ENCODE data around the gene KIF21B.

KIF21B gene, protein sequence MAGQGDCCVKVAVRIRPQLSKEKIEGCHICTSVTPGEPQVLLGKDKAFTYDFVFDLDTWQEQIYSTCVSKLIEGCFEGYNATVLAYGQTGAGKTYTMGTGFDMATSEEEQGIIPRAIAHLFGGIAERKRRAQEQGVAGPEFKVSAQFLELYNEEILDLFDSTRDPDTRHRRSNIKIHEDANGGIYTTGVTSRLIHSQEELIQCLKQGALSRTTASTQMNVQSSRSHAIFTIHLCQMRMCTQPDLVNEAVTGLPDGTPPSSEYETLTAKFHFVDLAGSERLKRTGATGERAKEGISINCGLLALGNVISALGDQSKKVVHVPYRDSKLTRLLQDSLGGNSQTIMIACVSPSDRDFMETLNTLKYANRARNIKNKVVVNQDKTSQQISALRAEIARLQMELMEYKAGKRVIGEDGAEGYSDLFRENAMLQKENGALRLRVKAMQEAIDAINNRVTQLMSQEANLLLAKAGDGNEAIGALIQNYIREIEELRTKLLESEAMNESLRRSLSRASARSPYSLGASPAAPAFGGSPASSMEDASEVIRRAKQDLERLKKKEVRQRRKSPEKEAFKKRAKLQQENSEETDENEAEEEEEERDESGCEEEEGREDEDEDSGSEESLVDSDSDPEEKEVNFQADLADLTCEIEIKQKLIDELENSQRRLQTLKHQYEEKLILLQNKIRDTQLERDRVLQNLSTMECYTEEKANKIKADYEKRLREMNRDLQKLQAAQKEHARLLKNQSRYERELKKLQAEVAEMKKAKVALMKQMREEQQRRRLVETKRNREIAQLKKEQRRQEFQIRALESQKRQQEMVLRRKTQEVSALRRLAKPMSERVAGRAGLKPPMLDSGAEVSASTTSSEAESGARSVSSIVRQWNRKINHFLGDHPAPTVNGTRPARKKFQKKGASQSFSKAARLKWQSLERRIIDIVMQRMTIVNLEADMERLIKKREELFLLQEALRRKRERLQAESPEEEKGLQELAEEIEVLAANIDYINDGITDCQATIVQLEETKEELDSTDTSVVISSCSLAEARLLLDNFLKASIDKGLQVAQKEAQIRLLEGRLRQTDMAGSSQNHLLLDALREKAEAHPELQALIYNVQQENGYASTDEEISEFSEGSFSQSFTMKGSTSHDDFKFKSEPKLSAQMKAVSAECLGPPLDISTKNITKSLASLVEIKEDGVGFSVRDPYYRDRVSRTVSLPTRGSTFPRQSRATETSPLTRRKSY (N-terminal part only)

DNA sequence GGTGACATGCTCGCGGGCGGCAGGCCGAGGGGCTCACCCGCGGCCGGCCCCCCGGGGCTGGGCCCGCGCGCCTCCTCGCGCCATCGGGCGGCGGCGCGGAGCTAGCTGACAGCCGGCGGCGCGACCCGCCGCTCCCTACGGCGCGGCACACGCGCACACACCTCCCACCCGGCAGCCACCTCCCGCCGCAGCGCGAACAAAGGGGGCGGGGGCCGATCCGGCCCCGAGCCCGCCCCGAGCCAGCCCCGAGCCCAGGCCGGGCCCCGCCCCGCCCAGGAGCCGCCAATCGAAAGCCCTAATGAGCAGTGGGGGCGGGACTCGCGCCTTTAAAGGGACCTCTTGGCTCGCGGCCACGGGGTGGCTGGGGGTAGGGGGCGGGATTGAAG is at the start of gene KIF21B:
KIF21B (minus strand) TSS at position 198 of the 386 bp plus-strand sequence. CDS start 331 bp downstream, outside the sequence.
- peak; percentile 84 for DNase-seq (ENCODE audit: low read depth)

GRCh38 chr1:201072922-201073321 is 49.4 kb upstream of the KIF21B start:
- no peak for DNase-seq (ENCODE audit: low read depth)

GRCh38 chr1:201072149-201072548 is 48.6 kb upstream of the KIF21B start:
- no peak for DNase-seq (ENCODE audit: low read depth)

DNA sequence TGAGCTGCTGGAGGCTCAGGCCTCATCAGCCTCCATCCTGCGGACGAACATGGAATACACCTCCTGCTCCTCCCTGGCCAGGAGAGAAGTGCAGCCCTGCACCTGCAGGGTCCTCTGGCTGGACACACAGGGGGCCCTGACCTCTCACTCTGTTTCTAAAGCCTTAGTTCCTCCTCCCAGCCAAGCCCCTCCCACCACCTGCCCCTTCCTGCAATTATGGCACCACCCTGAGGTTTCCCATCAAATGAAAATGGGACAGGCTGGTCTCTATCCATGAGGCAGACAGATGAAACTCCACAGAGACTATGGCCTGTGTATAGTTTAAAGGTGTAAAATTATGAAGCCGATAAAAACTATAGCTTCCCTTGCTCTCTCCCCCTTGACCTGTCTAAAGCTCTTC is 46.1 kb upstream of the KIF21B start:
- no peak for DNase-seq (ENCODE audit: low read depth)

DNA sequence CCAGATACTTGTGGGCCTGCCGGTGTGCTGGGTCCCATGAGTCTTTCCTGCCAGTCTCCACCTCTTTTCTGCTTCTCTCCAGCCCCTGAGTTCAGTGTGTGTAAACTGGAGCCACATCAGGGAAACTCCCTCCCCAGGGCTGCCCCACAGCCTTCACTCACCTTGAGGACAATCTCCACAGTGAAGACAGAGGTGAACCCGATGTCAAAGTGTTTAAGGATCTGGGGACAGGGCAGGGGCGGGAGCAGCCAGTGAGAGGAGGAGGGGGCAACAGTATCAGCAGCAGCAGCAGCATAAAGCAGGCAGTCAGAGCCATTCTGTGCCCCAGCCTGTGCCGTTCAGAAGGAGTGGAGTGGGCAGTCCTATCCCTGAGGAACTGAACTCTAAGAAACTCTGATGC is 45.5 kb upstream of the KIF21B start:
- no peak for DNase-seq (ENCODE audit: low read depth)

DNA sequence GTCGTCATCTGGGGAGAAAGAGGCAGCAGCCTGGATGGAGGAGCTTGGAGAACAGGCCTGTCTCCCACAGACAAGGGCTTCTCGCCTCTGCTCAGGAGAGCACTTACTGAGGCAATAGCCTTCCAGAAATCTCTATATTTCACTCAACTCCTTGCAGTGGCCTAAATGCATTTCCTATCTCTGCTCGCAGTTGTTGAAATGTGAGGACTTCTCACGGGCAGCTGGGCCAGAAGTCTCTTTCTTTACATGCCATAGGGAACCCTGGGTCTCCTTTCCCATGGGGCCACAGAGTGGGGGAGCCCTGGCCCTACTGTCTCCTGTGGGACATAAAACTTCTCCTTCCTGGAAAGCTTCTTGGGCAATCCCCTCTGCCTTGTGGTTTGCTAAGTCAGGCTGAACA is 43.5 kb upstream of the KIF21B start:
- DNase-seq (ENCODE audit: low read depth), result no peak

- no peak for DNase-seq (ENCODE audit: low read depth)
These were observed 42.2 kb upstream of the KIF21B start for GRCh38 chr1:201065686-201066085.

DNA sequence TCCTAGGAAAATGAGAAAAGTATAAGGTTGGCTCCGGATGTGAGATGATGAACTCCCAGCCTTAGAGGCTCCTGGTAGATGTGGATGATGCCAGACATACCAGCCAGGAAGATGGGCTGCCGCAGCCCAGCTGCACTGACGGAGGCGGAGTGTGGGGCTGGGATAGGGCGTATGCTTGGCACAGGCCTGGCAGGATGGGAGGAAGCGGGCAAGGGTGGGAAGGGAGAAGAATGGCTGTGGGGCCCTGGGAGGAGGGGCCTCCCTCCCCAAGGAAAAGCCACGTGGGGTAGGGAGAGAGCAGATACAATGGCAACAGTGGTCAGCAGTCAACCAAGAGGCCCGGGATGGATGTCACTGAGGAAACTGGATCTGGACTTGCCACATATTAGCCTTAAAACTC is 41.3 kb upstream of the KIF21B start:
- no peak for DNase-seq (ENCODE audit: low read depth)

- DNase-seq (ENCODE audit: low read depth), result no peak
These were observed 39.6 kb upstream of the KIF21B start for GRCh38 chr1:201063145-201063544.

DNA sequence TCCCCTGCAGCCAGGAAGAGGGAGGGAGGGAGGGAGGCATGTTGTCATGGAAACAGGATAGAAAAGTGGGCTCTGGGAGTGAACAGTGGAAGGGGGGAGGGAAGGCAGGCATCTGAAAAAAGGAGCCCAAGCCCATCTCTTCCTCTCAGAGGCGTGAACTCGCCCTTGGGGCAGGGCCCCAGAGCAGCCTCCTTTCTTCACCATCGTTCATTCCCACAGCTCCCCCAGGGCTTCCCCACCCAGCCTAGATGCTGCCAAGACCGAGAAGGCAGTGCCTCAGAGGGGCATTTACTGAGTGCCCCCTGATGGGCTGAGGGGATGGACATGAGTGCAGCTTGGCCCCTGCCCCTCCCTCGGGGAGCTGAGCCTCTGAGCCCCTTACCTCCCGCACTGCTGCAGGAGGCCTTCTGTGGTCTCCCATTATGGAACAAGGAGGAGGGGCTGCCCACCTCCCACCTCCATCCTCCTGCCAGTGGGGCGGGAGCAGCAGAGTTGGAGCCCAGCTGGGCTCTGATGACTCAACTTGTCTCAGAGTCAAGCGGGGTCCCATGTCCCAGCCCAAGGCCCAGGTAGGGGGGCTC is 39.1 kb upstream of the KIF21B start:
- DNase-seq (ENCODE audit: low read depth), result no peak

DNA sequence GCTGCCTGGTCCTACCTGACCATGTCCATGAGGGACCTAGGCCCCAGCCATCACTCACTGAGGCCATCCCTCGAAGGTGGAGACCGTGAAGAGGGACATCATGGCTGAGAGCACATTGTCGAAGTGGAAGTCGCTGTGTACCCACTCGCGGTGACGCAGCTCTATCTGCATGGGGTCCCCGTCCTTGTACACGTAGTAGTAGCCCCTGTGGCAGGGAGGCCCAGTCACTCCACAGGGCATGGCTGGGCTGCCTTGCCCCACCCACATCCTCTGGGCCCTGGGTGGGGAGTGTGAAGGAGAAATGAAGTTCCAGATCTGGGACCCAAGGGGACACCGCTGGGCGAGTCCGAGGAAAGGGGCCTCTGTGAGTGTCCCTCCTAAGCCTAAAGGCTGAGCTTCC is 38.4 kb upstream of the KIF21B start:
- DNase-seq (ENCODE audit: low read depth), result no peak

- DNase-seq (ENCODE audit: low read depth), result no peak
These were observed 37.5 kb upstream of the KIF21B start for GRCh38 chr1:201061049-201061448.

- no peak for DNase-seq (ENCODE audit: low read depth)
These were observed 37.1 kb upstream of the KIF21B start for GRCh38 chr1:201060586-201060985.

DNA sequence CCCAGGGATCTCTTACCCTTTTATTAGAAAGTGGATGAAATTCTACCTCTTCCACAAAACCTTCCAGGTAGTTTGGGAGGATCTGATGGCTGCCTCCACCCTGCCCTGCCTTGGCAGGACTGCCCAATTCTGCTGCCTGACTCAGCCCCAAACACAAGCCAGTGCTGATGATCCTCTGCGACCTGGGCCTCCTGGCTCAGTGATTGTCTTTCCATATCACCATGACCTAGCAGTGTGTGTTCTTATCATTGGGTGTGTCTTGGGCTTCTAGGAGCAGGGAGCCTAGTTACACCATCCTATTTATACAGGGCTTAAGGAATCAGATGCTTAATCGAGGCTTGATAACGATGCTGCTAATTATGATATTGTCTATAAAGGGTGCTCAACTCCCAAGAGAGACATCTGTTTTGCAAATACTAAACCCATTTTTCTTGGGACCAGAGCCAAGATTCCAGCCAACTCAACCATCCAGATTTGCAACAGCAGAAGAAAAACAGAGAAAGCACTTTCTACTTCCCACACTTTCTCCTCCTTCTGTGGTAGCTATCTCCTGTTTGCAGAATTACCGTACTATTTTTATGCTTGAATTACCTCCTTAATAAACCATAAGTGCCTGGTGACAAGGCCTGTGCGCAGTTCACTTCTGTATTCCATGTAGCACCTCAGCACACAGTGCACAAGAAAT is 36.5 kb upstream of the KIF21B start:
- no peak for DNase-seq (ENCODE audit: low read depth)

GRCh38 chr1:201059401-201059800 is 35.9 kb upstream of the KIF21B start:
- no peak for DNase-seq (ENCODE audit: low read depth)

DNA sequence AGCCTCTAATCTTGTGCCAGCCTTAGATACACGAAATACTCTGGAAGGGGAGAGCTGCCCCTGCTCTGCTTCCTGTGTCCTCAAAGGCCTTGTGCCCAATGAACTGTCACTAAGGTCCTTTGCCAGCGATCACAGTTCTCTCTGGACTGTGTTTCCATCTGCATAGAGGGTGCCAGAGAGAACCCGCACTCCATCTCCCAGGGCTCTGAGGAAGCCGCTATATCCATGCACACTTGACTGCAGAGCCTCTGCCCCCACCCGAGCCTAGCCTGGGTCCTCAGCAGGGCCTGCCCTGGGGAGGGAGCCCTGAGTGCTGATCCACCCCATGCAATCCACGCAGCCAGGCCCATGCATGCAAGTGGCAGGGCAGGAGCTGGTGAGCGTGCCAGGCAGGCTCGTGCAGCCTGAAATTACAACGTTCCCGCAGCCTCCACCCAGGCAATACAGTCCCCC is 30.6 kb upstream of the KIF21B start:
- DNase-seq (ENCODE audit: low read depth), result no peak

GRCh38 chr1:201053155-201053860 is 29.8 kb upstream of the KIF21B start:
- DNase-seq (ENCODE audit: low read depth), result no peak

DNA sequence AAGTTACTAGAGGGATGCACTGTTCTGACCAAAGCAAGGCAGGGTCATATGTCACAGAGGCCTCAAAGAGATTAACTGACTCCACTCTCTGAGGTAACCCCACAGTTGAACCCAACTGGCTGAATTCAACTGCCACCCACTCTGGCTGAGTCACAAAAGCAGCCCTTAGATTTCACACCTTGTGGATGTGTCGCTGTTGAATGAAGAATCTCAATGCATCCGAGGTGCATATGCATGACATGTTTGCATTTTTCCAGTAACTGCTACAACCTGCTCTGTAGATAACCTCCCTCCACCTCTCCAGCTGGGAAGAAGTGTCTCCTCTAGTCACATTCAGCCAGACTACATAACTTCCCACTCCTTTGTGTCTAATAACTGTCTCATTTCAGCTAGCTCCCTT is 27.9 kb upstream of the KIF21B start:
- DNase-seq (ENCODE audit: low read depth), result no peak

DNA sequence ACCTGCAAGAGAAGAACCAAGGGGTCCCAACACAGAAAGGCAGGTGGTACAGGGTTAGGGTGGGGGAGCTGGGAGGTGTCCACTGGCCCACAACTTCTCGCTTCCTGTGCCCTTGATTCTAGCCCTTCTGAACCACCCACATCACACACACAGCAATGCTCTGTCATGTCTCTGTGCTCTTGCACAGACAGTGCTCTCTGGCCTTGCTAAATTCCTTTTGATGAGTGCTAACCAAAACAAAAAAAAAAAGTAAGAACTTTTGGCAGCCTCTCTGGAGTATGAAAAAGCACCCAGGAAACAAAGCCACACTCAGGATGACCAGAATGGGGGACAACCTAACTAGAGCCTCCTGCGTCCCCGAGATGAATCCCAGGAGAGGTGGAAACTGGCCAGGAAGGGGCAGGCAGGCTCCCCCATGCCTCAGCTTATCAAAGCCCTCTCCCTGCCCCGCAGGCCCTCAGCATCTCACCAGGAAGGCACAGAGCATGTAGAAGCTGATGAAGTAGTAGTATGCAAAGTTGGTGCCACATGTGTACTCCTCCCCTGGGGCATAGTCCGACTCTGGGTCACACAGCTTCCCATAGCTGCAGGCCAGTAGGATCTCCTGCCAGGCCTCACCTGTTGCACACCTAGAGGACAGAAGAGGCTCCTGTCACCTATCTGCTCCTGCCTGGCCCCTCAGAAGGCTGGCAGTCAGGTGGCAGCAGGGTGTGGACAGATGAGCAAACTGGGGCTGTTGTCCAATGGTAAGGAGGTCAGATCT is 27.2 kb upstream of the KIF21B start:
- no peak for DNase-seq (ENCODE audit: low read depth)

DNA sequence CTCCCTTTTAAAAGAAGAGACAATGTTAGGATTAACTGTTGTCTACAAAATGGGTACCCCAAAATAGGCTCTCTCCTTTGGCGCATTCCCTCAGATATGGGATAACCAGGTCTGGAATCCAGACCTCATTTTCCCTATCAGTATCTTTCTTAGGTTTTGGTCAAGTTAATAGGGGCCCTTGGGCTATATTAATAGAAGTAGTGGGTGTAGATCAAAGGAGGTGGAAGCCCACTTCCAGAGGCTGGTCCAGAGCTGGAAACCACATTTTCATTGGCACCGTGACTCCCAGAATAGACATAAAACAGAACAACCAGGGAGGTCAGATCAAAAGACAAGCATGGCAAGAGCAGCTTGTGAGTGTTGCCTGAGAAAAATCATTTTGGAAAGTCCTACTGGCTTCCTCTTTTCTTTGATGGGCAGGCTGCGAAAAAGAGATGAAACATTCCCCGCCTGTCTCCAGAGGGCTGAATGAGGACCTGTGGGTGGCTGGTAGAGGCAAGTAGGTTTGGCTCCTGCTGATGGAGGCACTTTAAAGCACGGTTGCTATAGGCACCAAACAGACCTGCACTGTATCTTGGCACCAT is 25.8 kb upstream of the KIF21B start:
- no peak for DNase-seq (ENCODE audit: low read depth)
